Measurements from ENCODE around the gene CLEC17A. TPM values are rescaled to one million over a fixed set of nuclear protein-coding genes. Genes with fewer than 3 reads are reported as not detected.

CLEC17A gene, protein sequence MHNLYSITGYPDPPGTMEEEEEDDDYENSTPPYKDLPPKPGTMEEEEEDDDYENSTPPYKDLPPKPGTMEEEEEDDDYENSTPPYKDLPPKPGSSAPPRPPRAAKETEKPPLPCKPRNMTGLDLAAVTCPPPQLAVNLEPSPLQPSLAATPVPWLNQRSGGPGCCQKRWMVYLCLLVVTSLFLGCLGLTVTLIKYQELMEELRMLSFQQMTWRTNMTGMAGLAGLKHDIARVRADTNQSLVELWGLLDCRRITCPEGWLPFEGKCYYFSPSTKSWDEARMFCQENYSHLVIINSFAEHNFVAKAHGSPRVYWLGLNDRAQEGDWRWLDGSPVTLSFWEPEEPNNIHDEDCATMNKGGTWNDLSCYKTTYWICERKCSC
- not detected in 2 replicates for total RNA-seq (ENCODE audit: low replicate concordance)

DNA sequence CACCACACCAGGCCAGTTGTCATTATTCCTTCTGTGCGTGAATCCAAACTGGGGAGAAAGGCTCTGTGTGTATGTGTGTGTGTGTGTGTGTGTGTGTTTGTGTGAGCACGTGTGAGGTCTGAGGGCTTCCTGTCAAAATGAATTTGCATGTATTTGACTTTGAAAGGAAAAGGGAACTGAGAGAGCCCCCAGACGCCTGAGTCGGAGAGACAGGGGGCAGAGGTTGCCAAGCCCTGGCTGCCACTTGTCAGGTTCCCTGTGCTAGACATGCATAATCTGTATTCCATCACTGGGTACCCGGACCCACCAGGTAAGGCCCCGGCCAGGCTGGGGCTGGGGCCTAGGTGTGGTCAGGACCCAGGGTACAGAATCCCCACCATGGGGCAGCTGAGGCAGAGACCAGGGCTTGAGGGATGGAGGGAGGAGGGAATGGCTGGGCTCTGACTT, at the start of gene CLEC17A:
Gene CLEC17A (plus strand): TSS at position 191 of the 447 bp plus-strand sequence. CDS start 77 bp downstream, at position 268.

DNA sequence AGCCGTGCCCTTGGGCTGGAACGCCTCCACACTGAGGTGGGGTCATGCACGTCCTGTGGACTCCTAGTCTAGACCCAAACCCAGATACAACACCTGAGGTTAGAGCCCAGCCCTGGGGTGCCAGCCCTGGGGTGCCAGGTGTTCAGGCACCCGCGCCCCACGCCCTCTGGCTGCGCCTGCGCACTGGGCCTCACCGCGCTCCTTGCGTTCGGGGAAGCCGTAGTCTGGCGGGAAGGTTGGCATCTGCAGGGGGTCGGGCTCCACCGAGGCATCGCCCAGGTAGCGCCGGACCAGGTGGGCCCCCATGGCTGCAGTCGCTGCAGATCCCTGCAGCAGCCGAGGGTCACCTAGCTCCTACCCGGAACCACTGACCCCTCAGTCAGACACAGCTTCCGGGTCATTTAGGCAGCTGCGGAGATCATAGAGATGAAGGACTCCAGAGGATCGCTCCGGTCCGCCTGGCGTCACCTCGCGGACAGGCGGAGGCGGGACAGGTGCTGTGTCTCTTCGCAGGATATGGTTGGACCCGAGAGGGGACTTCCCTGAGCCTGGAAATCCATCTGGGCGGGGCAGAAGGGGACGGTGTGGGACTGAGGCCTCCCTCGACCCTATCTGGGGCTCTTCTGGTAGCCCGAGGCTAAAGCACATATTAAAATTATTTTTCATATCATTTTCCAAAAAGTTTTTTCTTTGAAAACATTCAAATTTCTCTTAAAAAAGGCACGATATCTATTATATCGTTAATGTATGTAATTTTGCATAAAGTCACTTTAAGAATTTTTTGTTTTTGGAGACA, 11.0 kb upstream of the CLEC17A start, which contains the start of gene NDUFB7:
Gene NDUFB7 (minus strand): TSS at position 372 of the 796 bp plus-strand sequence. CDS start 66 bp downstream, at position 306.

Other genes starting within 250 kb of the CLEC17A start
- 13.1 and 15.8 TPM in 2 replicates for gene ADGRE5, start 201.6 kb upstream of the CLEC17A start, total RNA-seq (ENCODE audit: low replicate concordance)
- 37.4 and 46.2 TPM in 2 replicates for gene DDX39A, start 163.7 kb upstream of the CLEC17A start, total RNA-seq (ENCODE audit: low replicate concordance)
- 137 and 164 TPM in 2 replicates for gene PKN1, start 149.8 kb upstream of the CLEC17A start, total RNA-seq (ENCODE audit: low replicate concordance)
- gene PTGER1, start 107.7 kb upstream of the CLEC17A start, total RNA-seq (ENCODE audit: low replicate concordance) = 0.12 and 1.5 TPM in 2 replicates
- 140 and 157 TPM in 2 replicates for gene GIPC1, start 87.0 kb upstream of the CLEC17A start, total RNA-seq (ENCODE audit: low replicate concordance)
- gene DNAJB1, start 64.7 kb upstream of the CLEC17A start, total RNA-seq (ENCODE audit: low replicate concordance) = 38.9 and 73.2 TPM in 2 replicates
- gene TECR, start 53.5 kb upstream of the CLEC17A start, total RNA-seq (ENCODE audit: low replicate concordance) = 28.1 and 35.0 TPM in 2 replicates
- 224 and 415 TPM in 2 replicates for gene NDUFB7, start 11.0 kb upstream of the CLEC17A start, total RNA-seq (ENCODE audit: low replicate concordance)
- gene ADGRE3, start 91.8 kb downstream of the CLEC17A start, total RNA-seq (ENCODE audit: low replicate concordance) = not detected in 2 replicates
- gene ZNF333, start 107.0 kb downstream of the CLEC17A start, total RNA-seq (ENCODE audit: low replicate concordance) = 15.0 and 20.1 TPM in 2 replicates
- under 0.01 and 0.35 TPM in 2 replicates for gene ADGRE2, start 195.5 kb downstream of the CLEC17A start, total RNA-seq (ENCODE audit: low replicate concordance)

Measured in smooth muscle cell of the coronary artery (primary cell).